Endothelial cell of umbilical vein (primary cell): ENCODE results near the gene MED27. TPM values are rescaled to one million over a fixed set of nuclear protein-coding genes. Genes with fewer than 3 reads are reported as not detected.

Experiments used
- BruUV-seq: library from RNA; stranded (reverse); fragments of 400-500 nt; replicated peaks from 2 replicates; lab custom pipeline; 2021; lab: Mats Ljungman, UMichigan
- CTCF ChIA-PET: fragments of 300-600, 350-600 bp; sonication (Branson Sonifier 250); formaldehyde crosslinking; loops from one replicate; lab custom pipeline; 2021; ENCODE audit warnings: antibody characterized with exemption, inconsistent platforms; lab: Charles Lee
- POLR2A ChIA-PET: fragments of 300-600, 350-600 bp; sonication (Branson Sonifier 250); formaldehyde crosslinking; loops from one replicate; lab custom pipeline; 2021; ENCODE audit warnings: antibody characterized with exemption, inconsistent platforms; lab: Charles Lee
- DNase-seq: peaks from one replicate; pipeline ENCODE4 v3.0.0-alpha.2; 2011; ENCODE audit warnings: low read depth, low spot score
- FAIRE-seq: peaks from 2 replicates; lab custom pipeline; 2011; peaks lifted over from hg19 to GRCh38; lab: Jason Lieb, UNC
- H2AFZ ChIP-seq: 2 replicates; pipeline ENCODE4 v1.6.0; 2012; ENCODE audit warnings: low read depth, low read length, control low read depth, inconsistent platforms
- H3K27ac ChIP-seq: 2 replicates; pipeline ENCODE4 v1.5.1; 2011; ENCODE audit warnings: low read depth, mild to moderate bottlenecking, control low read depth, low read length, moderate library complexity; ENCODE audit not compliant: insufficient read depth
- H3K27me3 ChIP-seq, 2 experiments: 2 replicates each; pipeline versions ENCODE4 v1.6.0 to v1.6.1; 2011; ENCODE audit warnings: low read length in 2 of 2, mixed read lengths in 1 of 2; ENCODE audit not compliant: control insufficient read depth in 2 of 2, insufficient read depth in 2 of 2
- H3K36me3 ChIP-seq, 2 experiments: 2 replicates in 1 of 2; 3 replicates in 1 of 2; pipeline ENCODE4 v1.5.1; 2011; ENCODE audit warnings: low read length in 2 of 2, mild to moderate bottlenecking in 1 of 2, moderate library complexity in 1 of 2; ENCODE audit not compliant: control insufficient read depth in 2 of 2, insufficient read depth in 2 of 2; ENCODE audit errors: extremely low read depth in 1 of 2
- H3K4me1 ChIP-seq: 3 replicates; pipeline ENCODE4 v1.5.1; 2011; ENCODE audit warnings: mild to moderate bottlenecking, low read length; ENCODE audit not compliant: control insufficient read depth, insufficient read depth; ENCODE audit errors: extremely low read depth
- H3K4me2 ChIP-seq: 2 replicates; pipeline ENCODE4 v1.6.1; 2011; ENCODE audit warnings: low read length, control low read depth, mixed read lengths; ENCODE audit not compliant: insufficient read depth
- H3K4me3 ChIP-seq, 3 experiments: fragments of 200-600 bp in 1 of 3; sonication (generic), shearing (Covaris generic) in 1 of 3; replicated peaks in 1 of 3; 2 replicates each; pipeline ENCODE4 v1.5.1; 2011 to 2016; ENCODE audit warnings: control low read depth in 3 of 3, low read length in 3 of 3, mild to moderate bottlenecking in 2 of 3, inconsistent platforms in 1 of 3, low read depth in 1 of 3, moderate library complexity in 1 of 3; ENCODE audit not compliant: insufficient read depth in 1 of 3
- H3K79me2 ChIP-seq: 2 replicates; pipeline ENCODE4 v1.6.0; 2012; ENCODE audit warnings: low read length, inconsistent platforms; ENCODE audit not compliant: control insufficient read depth, insufficient read depth
- H3K9ac ChIP-seq: replicated peaks from 2 replicates; pipeline ENCODE3; 2011; ENCODE audit warnings: low read length, control low read depth; ENCODE audit not compliant: insufficient read depth; ENCODE audit errors: extremely low read depth
- H3K9me1 ChIP-seq: replicated peaks from 3 replicates; pipeline ENCODE4 v1.6.0; 2011; ENCODE audit warnings: mild to moderate bottlenecking, low read length; ENCODE audit not compliant: control insufficient read depth, insufficient read depth; ENCODE audit errors: extremely low read depth
- H3K9me3 ChIP-seq: replicated peaks from 2 replicates; pipeline ENCODE4 v1.5.1; 2012; ENCODE audit warnings: low read length, inconsistent platforms; ENCODE audit not compliant: control insufficient read depth, insufficient read depth
- H4K20me1 ChIP-seq: replicated peaks from 2 replicates; pipeline ENCODE3; 2011; ENCODE audit warnings: mild to moderate bottlenecking, low read length; ENCODE audit not compliant: control insufficient read depth, insufficient read depth; ENCODE audit errors: extremely low read depth
- FOS ChIP-seq: IDR thresholded peaks from 2 replicates; pipeline ENCODE4 v1.6.1; 2011; ENCODE audit warnings: mild to moderate bottlenecking, low read length, moderate library complexity, borderline replicate concordance; ENCODE audit not compliant: insufficient read depth
- GATA2 ChIP-seq: IDR thresholded peaks from 2 replicates; pipeline ENCODE4 v1.7.0; 2011; ENCODE audit warnings: low read depth, mild to moderate bottlenecking, moderate library complexity, mixed read lengths, low read length; ENCODE audit not compliant: insufficient read length, insufficient read depth
- JUN ChIP-seq: IDR thresholded peaks from 2 replicates; pipeline ENCODE4 v1.6.1; 2011; ENCODE audit warnings: borderline replicate concordance, low read depth; ENCODE audit not compliant: insufficient read length, insufficient read depth
- MYC ChIP-seq: IDR thresholded peaks from one replicate; pipeline ENCODE4 v1.6.1; 2011; ENCODE audit warnings: mild to moderate bottlenecking, low read depth, low read length
- POLR2A ChIP-seq: IDR thresholded peaks from 2 replicates; pipeline ENCODE4 v1.6.1; 2012; ENCODE audit warnings: low read depth, mild to moderate bottlenecking, control low read depth, low read length
- POLR2AphosphoS5 ChIP-seq: IDR thresholded peaks from 2 replicates; pipeline ENCODE4 v1.6.1; 2012; ENCODE audit warnings: low read depth, mild to moderate bottlenecking, control low read depth, low read length, moderate library complexity; ENCODE audit not compliant: insufficient read depth
- dilution Hi-C: fragments of 300-500 bp; cut with MboI; formaldehyde crosslinking; loops from one replicate; pipeline ENCODE4 v1.15.0; 2019; ENCODE audit warnings: low sequenced_read_pairs; ENCODE audit not compliant: extremely low pct_ligation_motif_present
- intact Hi-C: fragments of 100-400 bp; cut with micrococcal nuclease; formaldehyde crosslinking; loops from one replicate; pipeline ENCODE4 v1.10.0; 2022
- polyA plus RNA-seq, 4 experiments: library from polyadenylated mRNA; depleted of rRNA in 3 of 4; stranded (reverse) in 3 of 4; unstranded in 1 of 4; fragments of >200 nt; gene quantifications; 2 replicates each; pipeline versions ENCODE4 v1.2.1 to v1.2.3, GENCODE V29; 2011 to 2012; ENCODE audit warnings: missing spikeins in 1 of 4
- total RNA-seq: library from RNA; stranded (reverse); gene quantifications from 2 replicates; pipeline ENCODE4 v1.2.3, GENCODE V29; 2021
- TF ChIP-seq, protein P1 (sequence below), 2 donors: IDR thresholded peaks; 1 replicate in 1 of 2; 2 replicates in 1 of 2; pipeline ENCODE4 v1.5.1; 2011; ENCODE audit warnings: low read length in 2 of 2, mild to moderate bottlenecking in 2 of 2, moderate library complexity in 2 of 2, control low read depth in 1 of 2, inconsistent platforms in 1 of 2, low read depth in 1 of 2; ENCODE audit not compliant: insufficient read depth in 1 of 2; ENCODE audit errors: extremely low read depth in 1 of 2
- TF ChIP-seq, protein P2 (sequence below): IDR thresholded peaks from 2 replicates; pipeline ENCODE4 v1.6.1; 2011; ENCODE audit not compliant: insufficient read depth, insufficient read length

MED27 gene
- total and polyA plus RNA-seq, 2 donors (not counting 3 experiments of a cell fraction or from before 2014, with no cell fraction given) = 27.9 to 47.8 TPM

DNA sequence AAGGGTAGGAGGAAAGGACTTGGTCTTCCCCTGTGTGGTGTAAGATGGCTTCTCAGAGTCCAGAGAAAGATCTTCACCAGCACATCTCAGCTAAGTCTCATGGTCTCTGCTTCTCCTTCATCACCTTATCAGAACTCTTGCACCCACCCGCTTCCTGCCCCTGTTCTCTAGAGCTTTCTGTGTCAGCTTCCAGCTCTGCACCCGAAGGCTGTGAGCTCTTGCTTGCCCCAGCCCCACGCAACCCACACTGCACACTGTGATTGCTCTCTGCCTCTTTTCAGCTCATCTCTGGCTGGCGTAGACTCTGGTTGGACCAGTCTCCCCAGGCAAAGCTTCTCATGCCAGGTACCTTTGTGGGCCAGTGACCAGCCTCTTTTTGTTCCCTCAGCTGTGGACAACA lies 246.6 kb downstream of the MED27 start:
- H2AFZ ChIP-seq = no peak overlapping the region
- FAIRE-seq (no peak), DNase-seq (no peak)
- TF ChIP-seq JUN = no peak
- no peak for TF ChIP-seq MYC
- TF ChIP-seq, protein P1, sequence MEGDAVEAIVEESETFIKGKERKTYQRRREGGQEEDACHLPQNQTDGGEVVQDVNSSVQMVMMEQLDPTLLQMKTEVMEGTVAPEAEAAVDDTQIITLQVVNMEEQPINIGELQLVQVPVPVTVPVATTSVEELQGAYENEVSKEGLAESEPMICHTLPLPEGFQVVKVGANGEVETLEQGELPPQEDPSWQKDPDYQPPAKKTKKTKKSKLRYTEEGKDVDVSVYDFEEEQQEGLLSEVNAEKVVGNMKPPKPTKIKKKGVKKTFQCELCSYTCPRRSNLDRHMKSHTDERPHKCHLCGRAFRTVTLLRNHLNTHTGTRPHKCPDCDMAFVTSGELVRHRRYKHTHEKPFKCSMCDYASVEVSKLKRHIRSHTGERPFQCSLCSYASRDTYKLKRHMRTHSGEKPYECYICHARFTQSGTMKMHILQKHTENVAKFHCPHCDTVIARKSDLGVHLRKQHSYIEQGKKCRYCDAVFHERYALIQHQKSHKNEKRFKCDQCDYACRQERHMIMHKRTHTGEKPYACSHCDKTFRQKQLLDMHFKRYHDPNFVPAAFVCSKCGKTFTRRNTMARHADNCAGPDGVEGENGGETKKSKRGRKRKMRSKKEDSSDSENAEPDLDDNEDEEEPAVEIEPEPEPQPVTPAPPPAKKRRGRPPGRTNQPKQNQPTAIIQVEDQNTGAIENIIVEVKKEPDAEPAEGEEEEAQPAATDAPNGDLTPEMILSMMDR (IDR thresholded peaks at IDR 0.05; ENCODE audit: extremely low read depth in 1 of 2, insufficient read depth in 1 of 2, low read depth in 1 of 2, low read length in 2 of 2) = no peak
- no peak for TF ChIP-seq POLR2A
- TF ChIP-seq, protein P2, sequence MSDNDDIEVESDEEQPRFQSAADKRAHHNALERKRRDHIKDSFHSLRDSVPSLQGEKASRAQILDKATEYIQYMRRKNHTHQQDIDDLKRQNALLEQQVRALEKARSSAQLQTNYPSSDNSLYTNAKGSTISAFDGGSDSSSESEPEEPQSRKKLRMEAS = no peak
- no peak for TF ChIP-seq POLR2AphosphoS5
- TF ChIP-seq GATA2 = no peak
- no peak for TF ChIP-seq FOS
- H3K79me2 ChIP-seq = no peaks in the 10 kb centered on the region
- H3K27ac ChIP-seq = no peak overlapping the region
- no peaks in the 10 kb centered on the region for H3K9me1 ChIP-seq
- no peaks in the 10 kb centered on the region for H3K4me1 ChIP-seq
- H3K4me3 ChIP-seq = no peak overlapping the region
- H3K9ac ChIP-seq = no peak overlapping the region
- no peaks in the 10 kb centered on the region for H3K36me3 ChIP-seq
- BruUV-seq = no TSS peak
- intact Hi-C loops (no loop called here), dilution Hi-C loops (no loop called here)
- H3K4me2 ChIP-seq = no peak overlapping the region
- no peaks in the 10 kb centered on the region for H4K20me1 ChIP-seq
- ChIA-PET POLR2A (no interaction called here), CTCF (no interaction called here)
- H3K9me3 ChIP-seq = peaks cover 4% of the 10 kb centered on the region
- peaks cover 0 to 2% of the 10 kb centered on the region in 2 experiments for H3K27me3 ChIP-seq
